Measurements from ENCODE around the gene KCNMA1. TPM values are rescaled to one million over a fixed set of nuclear protein-coding genes. Genes with fewer than 3 reads are reported as not detected.

KCNMA1 gene
- polyA plus RNA-seq, 1 of the 3 experiments (the other 2 are of a cell fraction) = 107 TPM

GRCh38 chr10:77028042-77028441 is 609.6 kb downstream of the KCNMA1 start:
- CTCF ChIA-PET = interaction anchor here (1.5 to 3.5 kb wide), 3 partner anchors 9 to 725 kb away, joined by 4 to 15 read pairs (median 5); no protein-coding TSS in a partner anchor

GRCh38 chr10:77027576-77027975 is 610.0 kb downstream of the KCNMA1 start:
- 90% methylated on average over 7 of the region's 9 CpGs for WGBS (ENCODE audit: low lambda C conversion rate)
- POLR2A ChIA-PET = no interaction called here
- Histone ChIP-seq H3K4me1 (ENCODE audit: control insufficient read depth in 1 of 2, insufficient read depth in 2 of 2, low read depth in 1 of 2, low read length in 1 of 2) (peaks cover 0 to 42% of the 10 kb centered on the region in 2 experiments; a peak in 2 of 4 replicates), H3K27ac (ENCODE audit: low read depth in 2 of 2, low read length in 1 of 2) (peak overlapping the region in 1 of 2 experiments; percentile 92; a peak in 2 of 4 replicates), H3K9ac (no peak overlapping the region), H4K20me1 (ENCODE audit: insufficient read depth) (no peaks in the 10 kb centered on the region), H2AFZ (ENCODE audit: low read depth) (no peak overlapping the region), H3K27me3 (ENCODE audit: insufficient read depth) (no peaks in the 10 kb centered on the region), H3K9me3 (no peaks in the 10 kb centered on the region), H3K36me3 (replicated peaks in 1 of 2; ENCODE audit: control insufficient read depth in 1 of 2, insufficient read depth in 2 of 2, low read length in 1 of 2) (peaks cover 0 to 35% of the 10 kb centered on the region in 2 experiments), H3K4me2 (no peak overlapping the region), H3K4me3 (ENCODE audit: low read depth in 2 of 2, low read length in 1 of 2) (no peak overlapping the region; a peak in 1 of 4 replicates), H3F3A (replicated peaks; ENCODE audit: insufficient read depth) (no peaks in the 10 kb centered on the region), H3K79me2 (ENCODE audit: insufficient read depth) (no peaks in the 10 kb centered on the region), H3K9me2 (no peaks in the 10 kb centered on the region)
- CTCF ChIA-PET = interaction anchor here (1.5 to 3.5 kb wide), 3 partner anchors 9 to 724 kb away, joined by 4 to 15 read pairs (median 5); no protein-coding TSS in a partner anchor
- DNase-seq = no peak
- TF ChIP-seq NFIC (IDR thresholded peaks at IDR 0.05; ENCODE audit: borderline replicate concordance) = no peak
- TF ChIP-seq CTCF (IDR thresholded peaks at IDR 0.05) = no peak
- no peak for TF ChIP-seq ELF1 (IDR thresholded peaks at IDR 0.05)
- TF ChIP-seq TCF12 (IDR thresholded peaks at IDR 0.05) = no peak
- no peak for TF ChIP-seq PBX3 (IDR thresholded peaks at IDR 0.05)
- no peak for TF ChIP-seq MAX (IDR thresholded peaks at IDR 0.05; ENCODE audit: low read depth)
- TF ChIP-seq TEAD4 (IDR thresholded peaks at IDR 0.05; ENCODE audit: borderline replicate concordance, insufficient read depth) = no peak
- TF ChIP-seq RXRA (IDR thresholded peaks at IDR 0.05; ENCODE audit: borderline replicate concordance, low read depth) = no peak
- no peak for TF ChIP-seq GABPA (IDR thresholded peaks at IDR 0.05; ENCODE audit: low read depth)
- no peak for TF ChIP-seq SMC3 (IDR thresholded peaks at IDR 0.05; ENCODE audit: low read depth, low read length)
- no peak for TF ChIP-seq FOXJ3 (CRISPR knock-in tag; IDR thresholded peaks at IDR 0.05)
- TF ChIP-seq GATA2 (CRISPR knock-in tag; IDR thresholded peaks at IDR 0.05) = no peak

More at GRCh38 chr10:77028042-77028441, 609.6 kb downstream of the KCNMA1 start:
- Histone ChIP-seq H3K36me3 (replicated peaks in 1 of 2; ENCODE audit: control insufficient read depth in 1 of 2, insufficient read depth in 2 of 2, low read length in 1 of 2) (peaks cover 0 to 33% of the 10 kb centered on the region in 2 experiments), H3K27ac (ENCODE audit: low read depth in 2 of 2, low read length in 1 of 2) (peak overlapping the region in 1 of 2 experiments; percentile 92; a peak in 2 of 4 replicates), H4K20me1 (ENCODE audit: insufficient read depth) (no peaks in the 10 kb centered on the region), H3K4me3 (ENCODE audit: low read depth in 2 of 2, low read length in 1 of 2) (no peak overlapping the region), H3K79me2 (ENCODE audit: insufficient read depth) (no peaks in the 10 kb centered on the region), H3K9ac (no peak overlapping the region), H2AFZ (ENCODE audit: low read depth) (no peak overlapping the region), H3K4me2 (no peak overlapping the region), H3K4me1 (ENCODE audit: control insufficient read depth in 1 of 2, insufficient read depth in 2 of 2, low read depth in 1 of 2, low read length in 1 of 2) (peaks cover 0 to 46% of the 10 kb centered on the region in 2 experiments; a peak in 2 of 4 replicates), H3K9me3 (no peaks in the 10 kb centered on the region), H3F3A (replicated peaks; ENCODE audit: insufficient read depth) (no peaks in the 10 kb centered on the region), H3K27me3 (ENCODE audit: insufficient read depth) (no peaks in the 10 kb centered on the region), H3K9me2 (no peaks in the 10 kb centered on the region)
- POLR2A ChIA-PET = no interaction called here
- 92% methylated on average over 6 of the region's 6 CpGs for WGBS (ENCODE audit: low lambda C conversion rate)
- DNase-seq = no peak
- no peak for TF ChIP-seq ELF1 (IDR thresholded peaks at IDR 0.05)
- TF ChIP-seq GABPA (IDR thresholded peaks at IDR 0.05; ENCODE audit: low read depth) = no peak
- TF ChIP-seq CTCF (IDR thresholded peaks at IDR 0.05) = no peak
- no peak for TF ChIP-seq ZBTB33 (IDR thresholded peaks at IDR 0.05; ENCODE audit: borderline replicate concordance, low read depth)
- TF ChIP-seq RCOR1 (IDR thresholded peaks at IDR 0.05; ENCODE audit: low read length) = no peak
- TF ChIP-seq MXI1 (IDR thresholded peaks at IDR 0.05; ENCODE audit: low read depth, low read length) = no peak

Measured in SK-N-SH (cell line).